Heart left ventricle (tissue), 13 donors: ENCODE results near the gene CAMKMT.

Experiments
- CTCF ChIP-seq, 12 donors: fragments of 200-600 bp; sonication (generic) in 4 of 12; IDR thresholded peaks; one replicate each; pipeline versions ENCODE4 v1.5.0 to v1.8.0; 2018 to 2022; ENCODE audit warnings: antibody characterized with exemption in 12 of 12, mild to moderate bottlenecking in 5 of 12
- POLR2A ChIP-seq, 2 donors: fragments of 450-650 bp; IDR thresholded peaks; one replicate each; pipeline ENCODE4 v1.6.1; 2017; ENCODE audit warnings: antibody characterized with exemption in 2 of 2, mild to moderate bottlenecking in 2 of 2, moderate library complexity in 2 of 2
- donor health status: ischemic (EF 13 %, LVEDD 7.1; RV severe dilation, severe dysfunction).
- donor health status: DM: no; HTN: yes; CAD: no.
- donor health status: DM: no; HTN: no; CAD: no.
- donor health status: ischemic (EF 25% LVEDD 6.9; RV normal size, moderate dysfunction).
- donor health status: ischemic (EF 25% LVEDD 5.7; RV mildly dilated, moderate dysfunction).
- donor health status: ischemic (EF 35%, LVEDD 5.7; RV mildly dilated, moderate dysfunction).
- donor health status: nonischemic (EF 11% LVEDD 7.7; RV severe dilation, severe dysfunction).
- donor health status: DM: yes; HTN: yes; CAD: no.
- donor health status: PGD.
- donor health status: ischemic (EF 29% LVEDD 5.4; RV normal size, mild dysfunction).
- donor health status: nonischemic (EF 23%, LVEDD 6.1; RV moderate dilation, normal function).

DNA sequence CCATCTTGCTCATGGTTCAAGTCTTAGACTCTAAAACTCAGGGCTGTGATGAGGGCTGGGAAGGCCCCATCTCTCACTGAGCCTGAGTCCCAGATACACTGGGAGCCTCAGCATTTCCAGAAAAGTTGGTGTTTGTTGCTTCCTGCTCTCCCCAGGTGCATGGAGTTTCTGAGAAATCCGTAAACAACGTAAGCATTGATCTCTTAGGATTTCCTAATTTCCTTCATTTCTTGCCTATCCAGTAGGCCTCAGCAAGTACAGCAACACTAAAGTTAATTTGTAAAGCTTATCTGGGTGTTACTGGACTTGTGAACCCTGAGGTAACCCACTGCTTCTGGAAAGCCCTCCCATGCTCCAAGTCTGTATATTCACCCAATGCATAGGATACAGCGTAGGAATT, 380.3 kb downstream of the CAMKMT start:
- TF ChIP-seq CTCF (IDR thresholded peaks at IDR 0.05) (no peak), POLR2A (IDR thresholded peaks at IDR 0.05) (no peak)
